Fibroblast of lung (primary cell): ENCODE measurements around the gene DPH2. TPM values are rescaled to one million over a fixed set of nuclear protein-coding genes. Genes with fewer than 3 reads are reported as not detected.

Experiments used
- DNase-seq, 2 donors: peaks; one replicate each; pipeline versions ENCODE4 v3.0.0 to v3.0.0-alpha.2; 2010; ENCODE audit warnings: low read depth in 2 of 2
- H2AFZ ChIP-seq: 2 replicates; pipeline ENCODE4 v1.5.1; 2012; ENCODE audit warnings: low read length, control low read depth, inconsistent platforms
- H3K27ac ChIP-seq: 2 replicates; pipeline ENCODE4 v1.5.1; 2011; ENCODE audit warnings: low read length, control low read depth; ENCODE audit not compliant: insufficient read depth
- H3K27me3 ChIP-seq: 2 replicates; pipeline ENCODE4 v1.5.1; 2011; ENCODE audit warnings: mild to moderate bottlenecking, low read length; ENCODE audit not compliant: control insufficient read depth, insufficient read depth
- H3K36me3 ChIP-seq: 2 replicates; pipeline ENCODE4 v1.5.1; 2011; ENCODE audit warnings: low read length; ENCODE audit not compliant: control insufficient read depth, insufficient read depth
- H3K4me1 ChIP-seq: 2 replicates; pipeline ENCODE4 v1.5.1; 2011; ENCODE audit warnings: low read length; ENCODE audit not compliant: control insufficient read depth, insufficient read depth; ENCODE audit errors: extremely low read depth
- H3K4me2 ChIP-seq: 2 replicates; pipeline ENCODE4 v1.5.1; 2011; ENCODE audit warnings: low read length, control low read depth; ENCODE audit not compliant: insufficient read depth; ENCODE audit errors: extremely low read depth
- H3K4me3 ChIP-seq, 4 experiments: fragments of 200-600 bp in 1 of 4; sonication (generic) in 1 of 4; replicated peaks in 1 of 4; 2 replicates each; pipeline ENCODE4 v1.5.1; 2011 to 2016; ENCODE audit warnings: low read length in 4 of 4, low read depth in 3 of 4, mild to moderate bottlenecking in 3 of 4, control low read depth in 2 of 4, inconsistent platforms in 1 of 4, mixed read lengths in 1 of 4; ENCODE audit not compliant: insufficient read depth in 1 of 4; ENCODE audit errors: control extremely low read depth in 1 of 4
- H3K79me2 ChIP-seq: 2 replicates; pipeline ENCODE4 v1.5.1; 2012; ENCODE audit warnings: mild to moderate bottlenecking, low read length, inconsistent platforms; ENCODE audit not compliant: control insufficient read depth, insufficient read depth
- H3K9ac ChIP-seq: 2 replicates; pipeline ENCODE4 v1.5.1; 2011; ENCODE audit warnings: mild to moderate bottlenecking, low read length, control low read depth; ENCODE audit not compliant: insufficient read depth
- H3K9me3 ChIP-seq: 2 replicates; pipeline ENCODE4 v1.5.1; 2012; ENCODE audit warnings: low read depth, low read length; ENCODE audit not compliant: control insufficient read depth, insufficient read depth
- H4K20me1 ChIP-seq: 2 replicates; pipeline ENCODE4 v1.5.1; 2011; ENCODE audit warnings: low read length; ENCODE audit not compliant: control insufficient read depth, insufficient read depth; ENCODE audit errors: extremely low read depth
- EZH2 ChIP-seq: IDR thresholded peaks from 2 replicates; pipeline ENCODE4 v1.5.1; 2012; ENCODE audit warnings: low read length, control low read depth, mild to moderate bottlenecking; ENCODE audit errors: missing control alignments
- polyA plus RNA-seq, 2 donors: library from polyadenylated mRNA; depleted of rRNA in 1 of 2; stranded (reverse) in 1 of 2; unstranded in 1 of 2; fragments of >200 nt; gene quantifications; 2 replicates each; pipeline ENCODE4 v1.2.1, GENCODE V29; 2011 to 2012; ENCODE audit warnings: missing spikeins in 1 of 2
- total RNA-seq: library from RNA; depleted of rRNA; stranded (reverse); fragments of >200 nt; gene quantifications from 2 replicates; pipeline ENCODE4 v1.2.1, GENCODE V29; 2014
- TF ChIP-seq, protein P1 (sequence below), 2 donors: IDR thresholded peaks in 1 of 2; conservative IDR thresholded peaks in 1 of 2; 1 replicate in 1 of 2; 2 replicates in 1 of 2; pipeline ENCODE4 v1.5.1; 2011 to 2012; ENCODE audit warnings: low read length in 2 of 2, control low read depth in 1 of 2, inconsistent platforms in 1 of 2, low read depth in 1 of 2, mild to moderate bottlenecking in 1 of 2

DPH2 gene
- total and polyA plus RNA-seq, 2 donors (not counting 1 experiment from before 2014, with no cell fraction given): 9.1 to 11.2 TPM

DNA sequence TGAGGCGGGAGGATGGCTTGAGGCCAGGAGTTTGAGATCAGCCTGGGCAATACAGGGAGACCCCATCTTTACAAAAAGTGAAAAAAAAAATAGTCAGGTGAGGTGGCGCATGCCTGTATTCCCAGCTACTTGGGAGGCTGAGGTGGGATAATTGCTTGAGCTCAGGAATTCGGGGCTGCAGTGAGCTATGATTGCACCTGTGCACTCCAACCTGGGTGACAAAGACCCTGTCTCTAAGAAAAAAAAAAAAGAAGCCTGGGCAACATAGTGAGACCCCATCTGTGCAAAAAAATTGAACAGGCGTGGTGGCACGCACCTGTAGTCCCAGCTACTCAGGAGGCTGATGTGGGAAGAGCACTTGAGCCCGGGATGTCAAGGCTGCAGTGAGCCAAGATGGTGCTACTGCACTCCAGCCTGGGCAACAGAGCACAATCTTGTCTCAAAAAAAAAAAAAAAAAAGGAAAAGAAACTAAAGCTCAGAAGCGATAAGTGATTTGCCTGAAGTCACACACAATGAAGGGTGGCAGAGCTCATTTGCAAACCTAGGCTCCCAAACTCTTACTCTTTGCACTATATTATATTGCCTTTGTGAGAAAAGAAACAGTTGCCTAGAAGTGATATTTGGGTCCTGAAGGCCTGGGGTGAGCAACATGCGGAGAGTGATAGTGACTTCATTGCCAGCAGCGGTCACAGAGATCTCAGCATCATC, 23.6 kb downstream of the DPH2 start:
- TF ChIP-seq, protein P1, sequence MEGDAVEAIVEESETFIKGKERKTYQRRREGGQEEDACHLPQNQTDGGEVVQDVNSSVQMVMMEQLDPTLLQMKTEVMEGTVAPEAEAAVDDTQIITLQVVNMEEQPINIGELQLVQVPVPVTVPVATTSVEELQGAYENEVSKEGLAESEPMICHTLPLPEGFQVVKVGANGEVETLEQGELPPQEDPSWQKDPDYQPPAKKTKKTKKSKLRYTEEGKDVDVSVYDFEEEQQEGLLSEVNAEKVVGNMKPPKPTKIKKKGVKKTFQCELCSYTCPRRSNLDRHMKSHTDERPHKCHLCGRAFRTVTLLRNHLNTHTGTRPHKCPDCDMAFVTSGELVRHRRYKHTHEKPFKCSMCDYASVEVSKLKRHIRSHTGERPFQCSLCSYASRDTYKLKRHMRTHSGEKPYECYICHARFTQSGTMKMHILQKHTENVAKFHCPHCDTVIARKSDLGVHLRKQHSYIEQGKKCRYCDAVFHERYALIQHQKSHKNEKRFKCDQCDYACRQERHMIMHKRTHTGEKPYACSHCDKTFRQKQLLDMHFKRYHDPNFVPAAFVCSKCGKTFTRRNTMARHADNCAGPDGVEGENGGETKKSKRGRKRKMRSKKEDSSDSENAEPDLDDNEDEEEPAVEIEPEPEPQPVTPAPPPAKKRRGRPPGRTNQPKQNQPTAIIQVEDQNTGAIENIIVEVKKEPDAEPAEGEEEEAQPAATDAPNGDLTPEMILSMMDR (conservative IDR thresholded peaks at IDR 0.05 in 1 of 2, IDR thresholded peaks at IDR 0.05 in 1 of 2; ENCODE audit: low read depth in 1 of 2, low read length in 2 of 2): no peak
- no peak for TF ChIP-seq EZH2
- no peaks in the 10 kb centered on the region for H3K27me3 ChIP-seq
- peaks cover 3% of the 10 kb centered on the region for H3K4me1 ChIP-seq
- H4K20me1 ChIP-seq: no peaks in the 10 kb centered on the region
- H3K4me3 ChIP-seq: no peak overlapping the region
- H3K4me2 ChIP-seq: no peak overlapping the region
- no peak overlapping the region for H3K27ac ChIP-seq
- H2AFZ ChIP-seq: no peak overlapping the region
- H3K9ac ChIP-seq: no peak overlapping the region
- no peaks in the 10 kb centered on the region for H3K36me3 ChIP-seq
- H3K9me3 ChIP-seq: no peaks in the 10 kb centered on the region
- H3K79me2 ChIP-seq: no peaks in the 10 kb centered on the region
- no peak for DNase-seq

DNA sequence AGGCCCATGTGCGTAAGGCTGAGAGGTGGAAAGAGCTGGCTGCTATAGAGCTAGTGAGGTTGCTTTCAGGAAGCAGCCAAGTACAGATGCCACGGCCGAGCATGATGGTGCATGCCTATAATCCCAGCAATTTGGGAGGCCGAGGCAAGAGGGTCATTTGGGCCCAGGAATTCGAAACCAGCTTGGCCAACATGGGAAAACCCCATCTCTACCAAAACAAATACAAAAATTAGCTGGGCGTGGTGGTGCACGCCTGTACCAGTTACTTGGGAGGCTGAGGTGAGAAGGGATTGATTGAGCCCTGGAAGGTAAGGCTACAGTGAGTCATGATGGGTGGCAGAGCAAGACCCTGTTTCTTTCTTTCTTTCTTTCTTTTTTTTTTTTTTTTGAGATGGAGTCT, 24.3 kb downstream of the DPH2 start:
- peaks cover 3% of the 10 kb centered on the region for H3K4me1 ChIP-seq
- H2AFZ ChIP-seq: no peak overlapping the region
- no peaks in the 10 kb centered on the region for H3K36me3 ChIP-seq
- H3K9ac ChIP-seq: no peak overlapping the region
- H3K79me2 ChIP-seq: no peaks in the 10 kb centered on the region
- no peaks in the 10 kb centered on the region for H3K9me3 ChIP-seq
- no peaks in the 10 kb centered on the region for H4K20me1 ChIP-seq
- H3K27me3 ChIP-seq: no peaks in the 10 kb centered on the region
- no peak overlapping the region for H3K27ac ChIP-seq
- TF ChIP-seq, protein P1 (conservative IDR thresholded peaks at IDR 0.05 in 1 of 2, IDR thresholded peaks at IDR 0.05 in 1 of 2; ENCODE audit: low read depth in 1 of 2, low read length in 2 of 2): no peak
- no peak for TF ChIP-seq EZH2
- H3K4me3 ChIP-seq: no peak overlapping the region
- no peak overlapping the region for H3K4me2 ChIP-seq
- no peak for DNase-seq

DNA sequence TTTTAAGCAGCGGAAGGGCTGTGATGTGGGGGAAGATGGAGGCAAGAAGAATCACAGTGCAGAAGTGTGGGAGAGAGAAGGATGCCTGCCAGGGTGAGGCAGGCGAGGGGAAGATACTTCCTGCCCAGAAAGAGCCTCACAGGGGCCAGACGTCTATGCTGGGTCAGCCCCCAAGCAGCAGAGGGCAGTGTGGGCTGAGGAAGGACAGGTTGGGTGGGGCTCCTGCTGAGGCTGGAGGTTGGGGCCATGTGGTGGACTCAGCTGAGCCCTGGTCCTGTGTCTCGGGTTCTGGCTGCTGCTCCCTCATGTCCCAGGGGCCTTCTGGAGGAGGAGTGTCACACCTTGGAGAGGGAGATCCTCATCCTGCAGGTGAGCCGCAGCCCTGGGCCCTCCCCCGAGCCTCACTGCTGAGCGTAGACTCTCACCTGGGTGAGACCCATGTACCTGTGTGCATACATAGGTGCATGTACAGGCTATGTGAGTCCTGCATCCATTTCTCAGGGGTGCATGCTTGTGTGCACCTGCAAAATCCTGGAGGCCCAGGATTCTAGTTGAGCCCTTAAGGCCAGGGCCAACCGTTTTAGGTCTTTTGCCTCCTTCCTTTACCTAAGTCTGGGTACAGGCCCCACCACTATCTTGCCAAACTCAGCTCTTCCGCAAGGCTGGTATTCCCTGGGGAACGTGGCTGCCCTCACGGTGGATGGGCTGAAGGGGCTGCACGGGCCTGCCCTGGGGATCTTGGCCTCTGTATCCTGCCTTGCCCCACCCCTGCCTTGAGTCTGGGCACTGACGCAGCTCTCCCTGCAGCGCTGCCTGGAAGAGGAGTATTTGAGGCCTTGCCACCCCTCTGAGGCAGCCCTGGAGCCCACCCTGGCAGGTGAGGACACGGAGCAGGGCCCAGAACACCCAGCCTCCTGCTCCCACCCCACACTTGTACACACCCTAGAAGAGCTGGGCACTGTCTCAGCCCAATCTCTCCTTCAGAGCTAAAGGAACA, 25.3 kb downstream of the DPH2 start:
- Histone ChIP-seq H3K4me1 (peaks cover 3% of the 10 kb centered on the region), H2AFZ (no peak overlapping the region), H3K79me2 (no peaks in the 10 kb centered on the region), H3K9ac (no peak overlapping the region), H3K36me3 (no peaks in the 10 kb centered on the region), H4K20me1 (no peaks in the 10 kb centered on the region), H3K4me3 (no peak overlapping the region), H3K27ac (no peak overlapping the region), H3K27me3 (no peaks in the 10 kb centered on the region), H3K9me3 (no peaks in the 10 kb centered on the region), H3K4me2 (no peak overlapping the region)
- DNase-seq: no peak
- no peak for TF ChIP-seq EZH2
- TF ChIP-seq, protein P1 (conservative IDR thresholded peaks at IDR 0.05 in 1 of 2, IDR thresholded peaks at IDR 0.05 in 1 of 2; ENCODE audit: low read depth in 1 of 2, low read length in 2 of 2): peak in 1 of 2 donors; percentile 33
